HG03045 (cell line): Measurements from ENCODE around the gene DSCAM.

ENCODE experiments used
- ATAC-seq: cut with Tn5 transposase; IDR thresholded peaks from one replicate; pipeline ENCODE4 v1.9.1; 2021; ENCODE audit warnings: mild to moderate bottlenecking, moderate library complexity; ENCODE audit not compliant: unreplicated experiment

Gene DSCAM

DNA sequence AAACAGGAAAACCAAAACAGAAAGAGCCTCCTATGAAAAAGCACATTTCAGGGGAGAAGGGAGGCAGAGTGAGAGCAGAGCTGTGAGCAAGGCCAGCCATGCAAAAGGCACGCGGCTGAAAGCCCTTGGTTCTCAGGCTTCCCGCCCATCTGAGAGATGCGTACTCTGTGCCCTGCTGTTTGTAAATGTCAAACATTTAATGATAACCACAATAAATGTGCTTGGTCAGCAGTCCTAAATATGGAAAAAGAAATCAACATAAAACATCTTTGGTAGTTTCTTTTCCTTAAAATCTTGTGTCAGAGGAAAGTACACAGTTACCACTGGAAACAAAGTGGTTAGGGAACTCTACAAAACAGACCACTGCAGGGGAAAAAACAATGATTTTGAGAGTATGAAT lies 283.1 kb downstream of the DSCAM start:
- ATAC-seq: no peak

DNA sequence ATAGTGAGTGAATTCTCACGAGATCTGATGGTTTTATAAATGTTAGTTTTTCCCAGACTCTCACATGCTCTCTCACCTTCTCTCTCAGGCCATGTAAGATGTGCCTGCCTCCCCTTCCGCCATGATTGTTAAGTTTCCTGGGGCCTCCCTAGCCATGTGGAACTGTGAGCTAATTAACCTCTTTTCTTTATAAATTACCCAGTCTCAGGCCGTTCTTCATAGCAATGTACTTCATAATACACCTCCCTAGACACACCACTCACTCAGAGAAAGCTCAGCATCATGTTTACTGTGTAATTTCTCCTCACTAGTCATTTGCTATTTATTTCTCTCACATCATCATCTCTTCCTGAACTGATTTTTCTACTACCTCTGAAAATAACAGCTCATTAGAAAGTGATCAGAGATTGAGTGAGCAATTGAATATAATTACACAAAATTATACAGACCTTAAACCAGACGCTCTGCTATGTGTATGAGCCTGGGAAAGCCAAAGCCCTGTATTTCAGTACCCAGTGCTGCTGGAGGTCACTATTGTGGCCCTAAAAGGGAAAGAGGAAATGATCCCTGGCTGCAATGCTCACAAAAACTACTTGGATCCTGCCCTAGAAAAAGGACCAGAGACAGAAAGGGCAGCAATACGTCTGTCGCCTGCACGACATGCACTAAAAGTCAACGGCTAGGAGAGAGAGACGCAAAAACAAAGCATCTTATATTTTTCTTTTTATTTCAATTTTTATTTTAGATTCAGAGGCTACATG lies 284.5 kb downstream of the DSCAM start:
- no peak for ATAC-seq

DNA sequence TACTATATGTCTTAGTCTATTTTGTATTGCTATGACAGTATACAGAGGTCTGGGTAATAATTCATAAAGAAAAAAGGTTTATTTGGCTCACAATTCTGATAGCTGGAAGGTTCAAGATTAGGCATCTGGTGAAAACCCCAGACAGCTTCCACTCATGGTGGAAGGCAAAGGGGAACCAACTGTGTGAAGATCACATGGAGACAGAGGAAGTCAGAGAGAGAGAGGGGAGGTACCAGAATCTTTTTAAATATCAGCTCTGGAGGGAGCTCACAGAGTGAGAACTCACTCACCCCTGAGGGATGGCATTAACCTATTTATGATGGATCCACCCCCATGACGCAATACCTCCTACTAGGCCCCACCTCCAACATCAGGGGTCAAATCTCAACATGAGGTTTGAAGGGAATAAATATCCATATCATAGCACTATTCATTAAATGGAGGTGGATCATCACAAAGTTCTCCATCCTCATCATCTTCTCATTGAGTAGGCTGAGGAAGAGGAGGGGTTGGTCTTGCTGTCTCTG lies 290.5 kb downstream of the DSCAM start:
- ATAC-seq: no peak

DNA sequence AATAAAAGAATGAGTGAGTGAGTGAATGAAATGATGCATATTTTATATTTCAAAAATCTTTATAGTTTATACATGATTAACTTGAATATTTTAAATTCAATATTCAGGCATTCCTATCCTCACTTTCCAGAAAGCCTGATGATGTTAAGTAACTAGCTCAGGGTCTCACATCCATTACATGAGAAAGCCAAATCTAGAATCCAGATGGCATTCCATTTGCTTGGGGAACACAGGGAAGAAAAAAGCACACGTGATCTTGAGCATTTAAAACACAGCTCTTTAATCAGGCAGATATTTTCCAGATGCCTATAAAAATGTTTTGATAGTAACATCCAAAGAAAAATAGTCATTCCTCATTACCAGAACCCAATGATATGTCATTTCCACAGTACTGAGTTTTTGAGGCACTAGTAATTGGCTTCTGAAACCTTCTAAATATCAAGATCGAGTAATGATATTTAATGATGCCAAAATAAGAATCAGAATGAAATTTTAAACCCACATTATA lies 291.9 kb downstream of the DSCAM start:
- ATAC-seq: no peak

GRCh38 chr21:40553781-40554180 lies 293.2 kb downstream of the DSCAM start:
- ATAC-seq: no peak

DNA sequence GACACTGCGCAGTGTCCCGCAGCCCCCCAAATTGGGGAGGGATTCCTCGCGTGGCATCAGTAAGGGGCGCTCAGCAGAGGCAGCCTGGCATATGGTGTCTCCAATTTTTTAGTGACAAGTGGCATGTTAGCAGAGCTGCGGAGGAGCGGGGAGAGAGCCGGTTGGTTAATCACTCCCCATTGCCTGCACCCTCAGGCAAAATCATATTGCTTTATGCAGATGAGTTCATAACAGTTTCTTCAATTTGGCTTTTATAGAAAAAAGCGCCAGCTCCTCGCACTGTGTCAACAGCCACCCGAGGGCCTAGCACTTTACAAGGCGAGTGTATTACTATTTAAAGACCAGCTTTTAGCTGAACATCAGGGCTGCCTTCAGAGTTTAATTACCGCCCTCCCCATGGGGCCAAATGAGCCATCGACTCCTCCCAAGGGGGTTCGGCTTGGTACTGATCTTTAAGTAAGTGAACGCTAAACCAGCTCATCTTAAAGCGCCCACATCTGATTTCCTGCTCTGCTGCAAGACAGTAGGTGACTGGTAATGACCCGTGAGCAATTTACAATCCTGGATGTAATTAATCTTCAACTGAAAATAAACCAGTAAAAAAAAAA lies 298.9 kb downstream of the DSCAM start:
- no peak for ATAC-seq

GRCh38 chr21:40546647-40547046 lies 300.3 kb downstream of the DSCAM start:
- no peak for ATAC-seq

GRCh38 chr21:40540216-40540615 lies 306.7 kb downstream of the DSCAM start:
- ATAC-seq: no peak

- no peak for ATAC-seq
These were observed 312.1 kb downstream of the DSCAM start for GRCh38 chr21:40534886-40535285.

GRCh38 chr21:40531431-40532110 lies 315.4 kb downstream of the DSCAM start:
- no peak for ATAC-seq

DNA sequence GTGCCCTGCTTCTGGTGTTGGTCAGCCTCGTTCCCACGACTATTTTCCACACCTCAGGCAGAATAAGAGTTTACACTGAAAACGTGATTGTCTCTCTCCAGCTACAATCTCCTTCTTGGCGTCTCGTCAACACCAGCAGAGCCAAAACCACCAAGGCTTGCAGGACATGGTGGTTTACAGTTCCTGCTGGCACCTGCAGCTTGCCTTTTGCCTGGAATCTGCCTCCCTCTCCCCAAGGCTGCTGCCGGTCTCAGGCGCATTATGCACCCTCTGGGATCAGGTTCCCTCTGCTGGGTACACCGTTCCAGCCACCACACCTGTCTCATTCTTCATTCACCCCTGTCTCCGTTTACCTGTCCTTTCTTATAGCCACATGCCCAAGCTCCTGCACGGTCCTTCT lies 315.9 kb downstream of the DSCAM start:
- no peak for ATAC-seq

- no peak for ATAC-seq
These were observed 329.3 kb downstream of the DSCAM start for GRCh38 chr21:40517646-40518045.

DNA sequence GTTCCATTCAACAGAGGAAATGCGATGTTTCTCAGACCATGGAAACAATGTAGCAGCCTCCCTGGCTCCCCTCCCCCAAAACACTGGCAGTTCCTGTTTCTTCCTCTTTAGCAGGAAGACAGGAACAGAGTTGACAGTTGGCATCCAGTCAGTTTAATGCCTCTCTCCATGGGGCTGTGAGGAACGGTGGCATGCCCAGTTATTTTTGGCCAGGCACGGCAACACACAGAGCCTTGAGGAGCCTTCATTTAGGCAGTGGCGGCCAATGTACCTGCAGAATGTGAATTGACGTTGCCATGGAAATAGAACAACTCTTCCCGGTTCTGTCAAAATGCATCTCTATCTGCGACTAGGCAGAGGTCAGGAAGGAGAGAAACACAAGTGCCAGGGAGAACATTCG lies 330.6 kb downstream of the DSCAM start:
- ATAC-seq: no peak

- ATAC-seq: no peak
These were observed 334.4 kb downstream of the DSCAM start for GRCh38 chr21:40512590-40512989.

- no peak for ATAC-seq
These were observed 339.0 kb downstream of the DSCAM start for GRCh38 chr21:40507978-40508377.

DNA sequence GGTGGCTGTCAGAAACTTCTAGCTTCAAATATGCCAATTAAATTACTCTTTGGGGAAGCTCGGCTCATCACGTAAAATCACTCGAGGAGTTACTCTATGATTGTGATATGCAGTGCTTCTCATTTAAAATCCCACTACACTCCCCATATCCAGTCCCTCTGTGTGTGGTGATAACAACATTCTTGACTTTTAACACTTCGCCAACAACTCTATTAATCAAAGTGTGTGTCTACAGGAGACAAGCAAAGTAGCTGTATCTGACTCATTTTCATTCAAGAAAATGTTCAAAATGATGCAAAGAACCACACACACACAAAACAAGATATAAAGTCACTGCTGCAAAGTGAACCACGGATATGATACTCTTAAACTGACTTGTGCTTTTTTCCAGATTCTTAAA lies 341.3 kb downstream of the DSCAM start:
- ATAC-seq: no peak

DNA sequence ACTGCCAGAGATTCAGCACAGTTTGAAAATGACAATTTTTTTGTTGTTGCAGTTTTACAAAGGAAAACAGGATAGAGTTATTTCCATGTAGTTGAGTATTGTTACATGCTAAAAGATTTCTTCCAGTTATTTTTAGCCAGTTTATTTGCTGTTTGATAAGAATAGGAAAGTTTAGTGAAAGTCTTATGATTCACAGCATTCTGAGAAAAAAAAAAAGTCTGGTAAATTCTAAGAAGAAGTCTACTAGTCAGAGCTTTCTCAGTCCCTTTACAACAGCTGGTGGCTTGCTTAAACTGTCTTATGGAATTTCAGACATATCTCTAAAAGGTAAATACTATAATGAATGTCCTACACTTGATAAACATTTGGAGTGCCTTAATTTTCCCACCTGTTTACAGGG lies 341.7 kb downstream of the DSCAM start:
- ATAC-seq: no peak

DNA sequence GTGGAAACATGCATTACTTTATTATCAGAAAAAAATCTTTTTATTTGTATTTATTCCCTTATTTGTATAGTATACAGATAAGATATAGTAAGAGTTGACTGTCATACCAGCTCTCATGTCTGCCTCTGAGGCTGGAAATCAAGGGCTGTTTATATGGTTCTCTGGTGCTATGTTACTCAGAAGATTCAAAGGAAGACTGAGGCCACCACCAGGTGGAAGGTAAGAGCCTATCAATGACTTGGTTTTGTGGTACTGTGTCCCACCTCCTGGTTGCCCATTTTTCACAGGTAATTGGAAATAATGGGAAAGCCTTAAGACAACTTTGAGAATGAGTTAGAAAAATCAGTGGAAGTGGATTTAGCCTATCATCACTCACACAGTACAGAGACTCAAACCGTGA lies 342.1 kb downstream of the DSCAM start:
- ATAC-seq: no peak

- no peak for ATAC-seq
These were observed 350.8 kb downstream of the DSCAM start for GRCh38 chr21:40496116-40496515.

DNA sequence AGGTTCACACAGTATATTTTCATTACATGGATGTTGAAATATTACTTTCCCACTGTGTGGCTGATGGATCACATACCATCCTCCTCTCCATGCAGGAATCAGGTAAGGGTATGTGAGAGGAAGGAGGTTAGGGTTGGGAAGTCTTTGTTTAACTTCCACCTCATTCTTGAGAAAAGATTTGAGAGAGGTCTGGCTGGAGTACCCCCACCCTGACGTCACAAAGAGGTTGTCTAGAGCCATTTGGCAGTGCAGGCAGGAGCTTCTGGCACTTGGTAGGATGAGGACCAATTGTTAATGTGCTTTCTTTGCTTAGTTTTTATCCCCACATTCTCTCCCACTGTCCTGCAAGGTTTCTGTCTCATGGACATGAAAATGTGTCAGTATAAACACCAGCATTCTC lies 356.6 kb downstream of the DSCAM start:
- ATAC-seq: no peak

- ATAC-seq: no peak
These were observed 358.0 kb downstream of the DSCAM start for GRCh38 chr21:40489001-40489400.

DNA sequence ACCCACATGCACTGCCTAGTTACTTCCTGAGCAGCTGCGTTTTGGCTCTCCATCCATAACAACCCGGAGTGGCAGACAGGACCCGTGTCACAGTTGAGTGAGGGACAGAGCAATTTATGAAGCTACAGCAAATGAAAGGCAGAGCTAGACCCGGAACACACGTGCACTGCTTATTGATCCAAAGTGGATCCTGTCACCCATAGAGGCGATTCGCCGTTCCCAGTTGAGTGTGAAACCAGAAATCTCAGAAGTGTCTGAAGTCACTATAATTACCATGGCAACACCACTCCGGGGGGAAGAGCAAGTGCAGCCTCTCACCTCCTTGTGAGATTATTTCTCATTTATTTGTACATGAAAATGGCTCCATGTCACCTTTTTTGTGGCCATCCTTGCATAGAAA lies 365.2 kb downstream of the DSCAM start:
- ATAC-seq: no peak
